Small intestine (tissue), 7 donors: Measurements from ENCODE around the gene INTS4. TPM values are rescaled to one million over a fixed set of nuclear protein-coding genes. Genes with fewer than 3 reads are reported as not detected.
A peak's percentile ranks its signal among the peaks of the same experiment; 100 is the strongest.
"Not testable (repeated sequence)": the region's sequence is repeated elsewhere in the genome, so short reads cannot be mapped to it uniquely, and the experiment has no call there.

Source experiments
- DNase-seq, 2 donors: peaks; one replicate each; pipeline versions ENCODE4 v3.0.0 to v3.0.0-alpha.2; 2013
- FAIRE-seq: peaks from 2 replicates; lab custom pipeline; 2012; peaks lifted over from hg19 to GRCh38; lab: Jason Lieb, UNC
- H3K27ac ChIP-seq, 3 donors: one replicate each; pipeline ENCODE4 v1.5.1; 2013; ENCODE audit warnings: low read length in 2 of 3, mild to moderate bottlenecking in 2 of 3, control low read depth in 1 of 3, inconsistent platforms in 1 of 3, low read depth in 1 of 3, moderate library complexity in 1 of 3
- H3K27me3 ChIP-seq, 3 donors: one replicate each; pipeline ENCODE4 v1.6.1; 2013; ENCODE audit warnings: low read length in 3 of 3, inconsistent platforms in 1 of 3; ENCODE audit not compliant: control insufficient read depth in 3 of 3, insufficient read depth in 3 of 3
- H3K36me3 ChIP-seq, 3 donors: one replicate each; pipeline ENCODE4 v1.6.1; 2013; ENCODE audit warnings: low read length in 3 of 3, inconsistent platforms in 1 of 3, low read depth in 1 of 3, mild to moderate bottlenecking in 1 of 3, moderate library complexity in 1 of 3; ENCODE audit not compliant: control insufficient read depth in 3 of 3, insufficient read depth in 2 of 3
- H3K4me1 ChIP-seq, 3 donors: one replicate each; pipeline ENCODE4 v1.6.1; 2013; ENCODE audit warnings: low read length in 2 of 3, inconsistent platforms in 1 of 3, low read depth in 1 of 3, mild to moderate bottlenecking in 1 of 3, moderate library complexity in 1 of 3; ENCODE audit not compliant: control insufficient read depth in 3 of 3, insufficient read depth in 2 of 3
- H3K4me3 ChIP-seq, 3 donors: one replicate each; pipeline ENCODE4 v1.5.1; 2013; ENCODE audit warnings: low read length in 3 of 3, control low read depth in 1 of 3, inconsistent platforms in 1 of 3, low read depth in 1 of 3, mild to moderate bottlenecking in 1 of 3, moderate library complexity in 1 of 3
- H3K9me3 ChIP-seq, 2 donors: one replicate each; pipeline ENCODE4 v1.6.1; 2013; ENCODE audit warnings: low read depth in 1 of 2, low read length in 1 of 2; ENCODE audit not compliant: control insufficient read depth in 2 of 2, insufficient read depth in 1 of 2
- WGBS, 3 donors: extraction: QIAGEN DNeasy Blood & Tissue Kit; methylation state at CpG; one replicate each; pipeline ENCODE4 v1.1.7; 2013; 5-methylcytosine and 5-hydroxymethylcytosine counted together
- polyA plus RNA-seq, 4 donors: library from polyadenylated mRNA; stranded (reverse) in 3 of 4; unstranded in 1 of 4; fragments of 200-250 nt in 3 of 4; fragments of 120-200 nt in 1 of 4; gene quantifications; one replicate each; pipeline versions ENCODE4 v1.2.1 to v1.2.3, GENCODE V29; 2013
- donor health status: healthy with polysubstance abuse.
- donor health status: control.
- donor health status: control.
- donor health status: Bipolar disorder and iron deficiency.
- donor health status: healthy.

INTS4 gene
- polyA plus RNA-seq, 4 donors = 15.1 to 28.0 (median 20.4) TPM

DNA sequence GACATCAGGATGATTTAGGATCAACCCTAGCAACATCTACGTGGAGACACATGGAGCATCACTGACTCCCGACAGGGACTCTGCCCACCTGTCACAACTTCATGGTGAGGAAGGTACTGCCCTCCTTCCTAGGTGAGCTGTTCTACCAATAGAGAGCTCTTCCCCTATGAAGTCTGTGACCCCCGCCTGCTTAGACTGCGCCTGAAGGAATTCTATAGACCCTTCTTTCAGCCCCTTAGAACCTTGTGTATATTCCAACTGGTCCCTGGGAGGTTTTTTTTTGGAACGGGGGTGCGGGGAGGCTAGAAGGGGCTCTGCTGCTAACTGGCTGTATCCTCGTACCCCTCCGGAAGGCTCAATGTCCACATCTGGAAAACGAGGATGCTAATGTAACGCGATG, 566 bp downstream of the INTS4 start:
- no peaks in the 10 kb centered on the region for H3K9me3 ChIP-seq
- peaks cover 0 to 23% (median 0%) of the 10 kb centered on the region in 3 donors for H3K36me3 ChIP-seq
- peak overlapping the region in 2 of 3 donors; percentile 21 to 81 for H3K27ac ChIP-seq
- H3K4me1 ChIP-seq = peaks cover 0 to 7% (median 6%) of the 10 kb centered on the region in 3 donors
- no peak for FAIRE-seq
- no peaks in the 10 kb centered on the region for H3K27me3 ChIP-seq
- 2 to 7% (median 4%) methylated on average over 11 of the region's 11 CpGs for WGBS, 3 donors
- peak overlapping the region; percentile 61 to 78 (median 62) for H3K4me3 ChIP-seq
- no peak for DNase-seq

DNA sequence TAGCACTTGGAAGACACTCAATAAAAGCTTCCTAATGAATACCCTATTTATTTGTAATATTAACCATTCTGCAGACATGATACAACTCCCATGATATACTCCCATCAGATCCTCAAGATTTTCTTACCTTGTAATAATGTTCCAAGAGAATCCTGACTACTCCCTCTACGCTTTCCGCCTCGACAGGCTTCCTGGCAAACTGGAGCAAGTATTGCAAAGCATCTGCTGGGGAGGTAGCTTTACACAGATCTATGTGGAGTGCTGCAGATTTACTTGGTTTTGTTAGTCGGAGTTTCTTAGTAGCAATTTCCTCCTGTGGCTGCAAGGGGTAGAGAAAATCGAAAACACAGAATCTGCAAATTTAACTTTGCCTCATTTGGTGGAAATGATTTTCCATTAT, 3.5 kb downstream of the INTS4 start:
- peaks cover 0 to 27% (median 2%) of the 10 kb centered on the region in 3 donors for H3K36me3 ChIP-seq
- FAIRE-seq (no peak), DNase-seq (no peak)
- WGBS, 3 donors = 93 to 96% (median 93%) methylated on average over 5 of the region's 5 CpGs
- no peak overlapping the region for H3K27ac ChIP-seq
- no peaks in the 10 kb centered on the region for H3K9me3 ChIP-seq
- no peaks in the 10 kb centered on the region for H3K27me3 ChIP-seq
- H3K4me3 ChIP-seq = no peak overlapping the region
- H3K4me1 ChIP-seq = peaks cover 0 to 7% (median 6%) of the 10 kb centered on the region in 3 donors

DNA sequence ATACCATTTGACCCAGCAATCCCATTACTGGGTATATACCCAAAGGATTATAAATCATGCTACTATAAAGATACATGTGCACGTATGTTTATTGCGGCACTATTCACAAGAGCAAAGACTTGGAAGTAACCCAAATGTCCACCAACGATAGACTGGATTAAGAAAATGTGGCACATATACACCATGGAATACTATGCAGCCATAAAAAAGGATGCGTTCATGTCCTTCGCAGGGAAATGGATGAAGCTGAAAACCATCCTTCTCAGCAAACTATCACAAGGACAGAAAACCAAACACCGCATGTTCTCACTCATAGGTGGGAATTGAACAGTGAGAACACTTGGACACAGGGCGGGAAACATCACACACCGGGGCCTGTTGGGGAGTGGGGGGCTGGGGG, 8.0 kb downstream of the INTS4 start:
- H3K27ac ChIP-seq, DNase-seq, FAIRE-seq, H3K9me3 ChIP-seq, H3K4me1 ChIP-seq, H3K4me3 ChIP-seq, H3K27me3 ChIP-seq: not testable (repeated sequence)
- peaks cover 0 to 23% (median 2%) of the 10 kb centered on the region in 3 donors for H3K36me3 ChIP-seq
- WGBS, 3 donors = 97 to 98% (median 98%) methylated on average over 8 of the region's 8 CpGs

DNA sequence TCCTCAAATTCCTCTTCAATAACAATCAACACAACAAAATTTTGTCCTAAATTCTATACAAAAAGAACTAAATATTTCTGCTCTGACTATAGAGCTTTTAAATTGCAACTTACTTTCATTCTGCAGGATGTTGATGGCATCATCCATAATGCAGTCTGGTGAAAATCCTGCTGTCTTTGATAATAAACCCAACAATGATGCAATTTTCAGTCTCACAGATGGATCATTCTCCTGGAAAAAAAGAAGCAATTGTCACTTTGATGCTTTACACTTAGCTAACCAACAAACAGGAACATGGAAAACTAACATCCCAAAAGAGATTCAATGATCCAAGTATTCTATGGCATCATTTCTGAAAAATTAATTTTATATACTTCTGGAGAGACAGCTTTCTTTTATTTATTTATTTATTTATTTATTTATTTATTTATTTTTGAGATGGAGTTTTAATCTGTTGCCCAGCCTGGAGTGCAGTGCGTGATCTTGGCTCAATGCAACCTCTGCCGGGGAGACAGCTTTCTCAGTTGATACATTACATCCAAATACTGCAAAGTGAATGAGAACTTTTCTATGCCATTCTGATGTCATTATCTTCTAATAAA, 13.0 kb downstream of the INTS4 start:
- no peak for FAIRE-seq
- WGBS, 3 donors = 91 to 96% (median 94%) methylated on average over 2 of the region's 2 CpGs
- H3K4me3 ChIP-seq = no peak overlapping the region

DNA sequence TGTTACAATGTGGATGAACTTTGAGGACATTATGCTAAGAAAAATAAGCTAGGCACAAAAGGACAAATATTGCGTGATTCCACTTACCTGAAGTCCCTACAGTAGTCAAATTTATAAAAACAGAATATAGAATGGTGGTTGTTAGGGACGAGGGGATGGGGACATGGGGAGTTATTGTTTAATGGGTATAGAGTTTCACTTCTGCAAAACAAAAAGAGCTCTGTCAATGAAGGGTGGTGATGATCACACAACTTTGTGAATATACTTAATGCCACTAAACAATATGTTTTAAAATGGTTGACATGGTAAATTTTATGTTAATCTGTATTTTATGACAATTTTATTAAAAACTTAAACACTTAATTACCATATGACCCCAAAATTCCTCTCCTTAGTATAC, 26.1 kb downstream of the INTS4 start:
- no peaks in the 10 kb centered on the region for H3K27me3 ChIP-seq
- WGBS, 3 donors = 90 to 98% (median 95%) methylated on average over 2 of the region's 2 CpGs
- peaks cover 0 to 11% (median 3%) of the 10 kb centered on the region in 3 donors for H3K36me3 ChIP-seq
- no peaks in the 10 kb centered on the region for H3K9me3 ChIP-seq
- H3K4me3 ChIP-seq = no peak overlapping the region
- H3K27ac ChIP-seq = no peak overlapping the region
- no peak for FAIRE-seq
- no peak for DNase-seq
- H3K4me1 ChIP-seq = no peaks in the 10 kb centered on the region

More for the DNA sequence above, 13.0 kb downstream of the INTS4 start:
- H3K9me3 ChIP-seq = no peaks in the 10 kb centered on the region
- no peaks in the 10 kb centered on the region for H3K4me1 ChIP-seq
- no peaks in the 10 kb centered on the region for H3K27me3 ChIP-seq
- no peak overlapping the region for H3K27ac ChIP-seq
- DNase-seq = no peak
- H3K36me3 ChIP-seq = peaks cover 0 to 16% (median 9%) of the 10 kb centered on the region in 3 donors

DNA sequence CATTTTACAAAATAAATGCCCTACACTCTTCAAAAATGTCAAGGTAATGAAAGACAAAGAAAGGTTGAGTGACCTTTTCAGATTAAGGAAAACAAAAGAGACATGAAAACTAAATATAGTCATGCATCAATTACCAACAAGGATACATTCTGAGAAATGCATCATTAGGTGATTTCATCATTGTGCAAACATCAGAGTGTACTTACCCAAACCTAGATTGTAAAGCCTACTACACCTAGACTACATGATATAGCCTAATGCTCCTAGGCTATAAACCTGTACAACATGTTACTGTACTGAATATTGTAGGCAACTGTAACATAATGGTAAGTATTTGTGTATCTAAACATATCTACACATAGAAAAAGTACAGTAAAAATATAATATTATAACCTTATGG, 26.7 kb downstream of the INTS4 start:
- peaks cover 0 to 11% (median 3%) of the 10 kb centered on the region in 3 donors for H3K36me3 ChIP-seq
- FAIRE-seq (no peak), DNase-seq (no peak)
- no peaks in the 10 kb centered on the region for H3K4me1 ChIP-seq
- no peak overlapping the region for H3K27ac ChIP-seq
- H3K27me3 ChIP-seq = no peaks in the 10 kb centered on the region
- H3K4me3 ChIP-seq = no peak overlapping the region
- H3K9me3 ChIP-seq = no peaks in the 10 kb centered on the region

DNA sequence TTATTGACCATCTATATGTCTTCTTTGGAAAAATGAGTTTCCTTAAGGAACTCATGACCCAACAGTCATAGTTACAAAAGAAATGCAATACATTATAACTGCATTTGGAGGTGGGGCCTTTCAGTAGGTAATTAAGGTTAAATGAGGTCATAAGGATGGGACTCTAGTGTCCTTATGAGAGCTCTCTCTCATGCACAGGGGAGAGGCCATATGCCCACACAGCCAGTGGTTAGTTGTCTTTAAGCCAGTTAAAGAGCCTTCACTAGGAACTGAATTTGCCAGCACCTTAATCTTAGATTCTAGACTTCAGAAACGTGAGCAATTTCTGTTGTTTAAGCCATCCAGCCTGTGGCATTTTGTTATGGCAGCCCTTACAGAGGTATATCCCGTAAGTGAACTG, 27.3 kb downstream of the INTS4 start:
- no peaks in the 10 kb centered on the region for H3K4me1 ChIP-seq
- H3K27me3 ChIP-seq = no peaks in the 10 kb centered on the region
- H3K9me3 ChIP-seq = no peaks in the 10 kb centered on the region
- H3K4me3 ChIP-seq = no peak overlapping the region
- WGBS, 3 donors = 91 to 96% (median 93%) methylated on average over 2 of the region's 2 CpGs
- no peak for DNase-seq
- no peak for FAIRE-seq
- H3K27ac ChIP-seq = no peak overlapping the region
- H3K36me3 ChIP-seq = peaks cover 0 to 12% (median 3%) of the 10 kb centered on the region in 3 donors

DNA sequence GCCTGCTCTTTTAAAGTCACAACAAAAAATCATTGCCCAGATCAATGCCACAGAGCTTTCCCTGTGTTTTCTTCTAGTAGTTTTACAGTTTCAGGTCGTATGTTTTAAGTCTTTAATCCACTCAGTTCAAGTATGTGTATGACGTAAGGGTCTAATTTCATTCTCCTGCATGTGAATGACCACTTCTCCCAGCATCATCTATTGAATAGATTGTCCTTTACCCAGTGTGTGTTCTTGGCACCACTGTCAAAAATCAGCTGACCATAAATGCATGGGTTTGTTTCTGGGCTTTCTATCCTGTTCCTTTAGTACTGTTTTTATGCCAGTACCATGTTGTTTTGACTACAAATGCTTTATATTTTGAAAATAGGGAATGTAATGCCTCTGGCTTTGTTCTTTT, 28.1 kb downstream of the INTS4 start:
- WGBS, 3 donors = 90 to 95% (median 95%) methylated on average over 2 of the region's 2 CpGs
- Histone ChIP-seq H3K4me3 (no peak overlapping the region), H3K36me3 (peaks cover 0 to 11% (median 3%) of the 10 kb centered on the region in 3 donors), H3K27me3 (no peaks in the 10 kb centered on the region), H3K27ac (no peak overlapping the region), H3K9me3 (no peaks in the 10 kb centered on the region), H3K4me1 (no peaks in the 10 kb centered on the region)
- no peak for FAIRE-seq
- DNase-seq = no peak

DNA sequence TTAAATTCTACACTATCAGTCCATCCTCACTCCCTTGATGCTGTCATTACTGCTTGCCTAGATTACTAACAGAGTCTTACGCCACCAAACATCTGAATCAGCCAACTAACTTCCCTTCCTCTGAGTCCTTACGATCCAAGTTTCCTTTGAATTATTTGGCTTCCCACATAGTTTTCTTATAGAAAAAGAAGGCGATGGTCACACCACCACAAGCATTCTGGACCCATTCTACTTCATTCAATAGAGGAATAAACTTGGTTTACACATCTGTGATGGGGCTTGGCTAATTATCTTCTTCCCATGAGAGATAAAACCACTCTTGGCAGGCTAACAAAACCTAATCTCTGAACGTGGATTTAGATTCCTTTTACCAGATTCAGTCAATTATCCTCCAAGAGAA, 35.0 kb downstream of the INTS4 start:
- H3K9me3 ChIP-seq = no peaks in the 10 kb centered on the region
- no peaks in the 10 kb centered on the region for H3K27me3 ChIP-seq
- H3K36me3 ChIP-seq = peaks cover 0 to 19% (median 9%) of the 10 kb centered on the region in 3 donors
- no peak overlapping the region for H3K27ac ChIP-seq
- no peaks in the 10 kb centered on the region for H3K4me1 ChIP-seq
- DNase-seq = no peak
- no peak overlapping the region for H3K4me3 ChIP-seq
- FAIRE-seq = no peak
- WGBS, 3 donors = 80 to 81% (median 80%) methylated on average over 4 of the region's 4 CpGs
